Activated naive CD4-positive, alpha-beta T cell treated with anti-CD3 and anti-CD28 coated beads, Interleukin-2, amount 50 U/mL, for 16 hours (primary cell): ENCODE results near the gene PRMT9.

Source experiments
- DNase-seq: peaks from one replicate; pipeline ENCODE4 v3.0.0-alpha.2; 2020

PRMT9 gene

GRCh38 chr4:147683717-147684700 is at the start of gene PRMT9:
Gene PRMT9, minus strand, starts transcription at chr4:147684163. Its CDS starts 176 bp downstream, at chr4:147683987.
- peak; percentile 88 for DNase-seq

- DNase-seq = no peak
Measured at GRCh38 chr4:147732518-147733235, 48.7 kb upstream of the PRMT9 start.

DNA sequence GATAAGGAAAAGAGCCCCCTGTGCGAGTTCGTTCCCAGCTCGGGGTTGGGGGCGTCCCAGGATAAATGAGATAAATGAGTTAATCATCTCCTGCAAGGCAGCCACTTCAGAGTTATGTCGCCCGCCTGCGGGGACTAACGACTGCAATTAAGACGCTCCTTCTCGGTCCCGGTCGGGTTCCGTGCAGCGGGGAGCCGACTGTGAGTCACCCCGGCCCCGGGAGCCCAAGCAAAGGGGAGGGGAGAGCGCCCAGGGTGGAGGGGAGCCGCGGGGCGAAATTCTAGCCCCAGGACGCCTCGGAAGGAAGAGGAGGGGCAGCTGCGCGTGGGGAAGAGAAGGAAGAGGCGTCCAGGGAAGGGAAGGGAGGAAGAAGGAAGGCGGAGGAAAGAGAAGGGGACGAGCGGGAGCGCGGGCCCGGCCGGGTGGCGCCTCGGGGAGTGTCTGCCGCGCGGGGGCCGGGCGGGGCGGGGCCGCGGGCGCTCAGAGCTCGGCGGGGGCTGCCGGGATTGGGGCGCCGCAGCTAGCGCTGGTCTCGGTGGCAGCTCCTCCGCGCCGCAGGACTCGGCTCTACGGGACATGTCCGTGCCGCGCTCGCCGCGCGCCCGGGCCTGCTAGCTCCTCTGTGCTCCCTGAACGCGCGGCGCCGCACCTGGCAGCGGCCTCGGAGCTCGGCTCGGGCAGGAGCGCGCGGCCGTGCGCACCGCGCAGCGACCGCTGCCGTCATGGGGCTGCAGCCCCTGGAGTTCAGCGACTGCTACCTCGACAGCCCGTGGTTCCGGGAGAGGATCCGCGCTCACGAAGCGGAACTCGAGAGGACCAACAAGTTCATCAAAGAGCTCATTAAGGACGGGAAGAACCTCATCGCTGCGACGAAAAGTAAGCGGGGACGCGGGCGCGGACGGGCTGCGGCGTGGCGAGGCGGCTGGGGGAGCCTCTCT is 47.9 kb upstream of the PRMT9 start, which contains the start of gene ARHGAP10:
TSS of gene ARHGAP10 (plus strand) at position 509 of the 938 bp plus-strand sequence. CDS start at position 723, 214 bp downstream.
- peak; percentile 75 for DNase-seq

DNA sequence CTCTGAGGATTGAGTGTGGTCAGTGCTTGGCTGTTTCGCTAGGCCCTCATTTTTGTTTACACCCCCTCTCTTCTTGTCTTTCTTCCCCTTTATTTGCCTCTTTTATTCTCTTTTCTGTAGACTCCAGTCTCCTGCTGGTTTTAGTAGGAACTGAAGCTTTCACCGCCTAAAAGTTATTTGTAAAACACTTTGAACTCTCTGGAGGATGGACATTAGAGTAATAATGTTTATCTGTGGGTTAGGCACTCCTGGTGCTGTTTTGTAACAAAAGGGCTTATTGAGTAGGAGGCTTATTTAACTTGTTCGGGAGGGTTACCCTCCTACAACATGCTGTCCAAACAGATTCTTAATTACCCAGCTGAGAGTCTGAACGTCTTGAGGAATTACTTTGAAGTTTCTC is 46.4 kb upstream of the PRMT9 start:
- DNase-seq = no peak

DNA sequence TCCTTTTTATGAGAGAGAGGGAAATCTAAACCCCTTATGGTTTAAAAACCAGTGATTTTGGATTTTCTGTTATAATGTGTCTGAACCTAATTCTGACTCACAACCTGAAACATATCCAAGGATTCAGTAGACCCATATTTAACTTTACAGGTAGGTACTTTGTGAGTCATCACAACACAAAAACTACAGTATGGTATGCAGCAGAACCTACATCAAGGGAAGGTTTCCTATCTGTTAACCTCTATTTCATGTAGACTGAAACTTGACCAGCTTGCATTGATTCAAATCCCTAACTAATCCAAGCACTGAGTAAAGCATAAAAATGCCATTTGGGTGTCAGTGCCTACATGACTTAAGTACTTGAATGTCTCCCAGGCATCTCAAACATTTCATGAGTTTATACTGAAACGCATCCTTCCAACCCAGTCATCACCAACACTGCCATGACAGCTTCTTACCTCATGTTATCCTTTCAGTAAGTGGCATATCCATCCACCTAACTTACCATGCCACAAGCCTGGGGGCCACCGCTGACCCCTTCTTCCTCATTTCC is 43.6 kb upstream of the PRMT9 start:
- DNase-seq = no peak

GRCh38 chr4:147725673-147726072 is 41.7 kb upstream of the PRMT9 start:
- DNase-seq = no peak

DNA sequence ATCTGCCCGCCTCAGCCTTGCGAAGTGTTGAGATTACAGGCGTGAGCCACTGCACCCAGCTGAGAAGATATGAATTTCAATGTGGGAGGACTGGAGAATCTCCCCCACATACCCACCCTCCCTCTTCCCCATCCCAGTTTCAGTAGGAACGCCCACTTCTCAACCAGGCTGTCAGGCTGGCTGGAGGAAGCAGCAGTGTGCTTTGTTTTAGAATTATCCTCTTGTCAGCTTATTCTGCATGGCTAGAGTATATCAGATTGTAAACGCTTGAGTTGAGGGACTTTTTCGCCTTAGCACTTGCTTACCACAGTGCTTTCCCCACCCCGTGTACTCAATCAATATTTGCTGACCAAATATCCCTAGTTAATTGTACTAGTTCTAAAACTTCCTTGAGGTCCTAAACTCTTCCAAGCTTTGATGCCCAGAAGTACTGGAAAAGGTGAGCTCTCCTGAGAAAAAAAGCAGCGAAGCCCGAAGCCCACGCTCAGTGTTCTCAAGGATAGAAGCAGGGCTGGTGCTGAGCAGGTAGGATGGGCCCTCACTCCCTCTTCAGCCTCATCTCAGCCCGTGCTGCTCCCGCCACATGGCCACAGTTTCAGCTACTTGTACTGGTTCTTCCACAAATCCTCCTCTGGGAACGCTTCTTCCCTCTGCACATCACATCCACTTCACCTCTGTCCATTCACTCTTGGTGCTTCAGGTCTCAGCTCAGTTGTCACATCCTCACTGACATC is 40.7 kb upstream of the PRMT9 start:
- no peak for DNase-seq

- DNase-seq = no peak
Measured at GRCh38 chr4:147723326-147723725, 39.4 kb upstream of the PRMT9 start.

DNA sequence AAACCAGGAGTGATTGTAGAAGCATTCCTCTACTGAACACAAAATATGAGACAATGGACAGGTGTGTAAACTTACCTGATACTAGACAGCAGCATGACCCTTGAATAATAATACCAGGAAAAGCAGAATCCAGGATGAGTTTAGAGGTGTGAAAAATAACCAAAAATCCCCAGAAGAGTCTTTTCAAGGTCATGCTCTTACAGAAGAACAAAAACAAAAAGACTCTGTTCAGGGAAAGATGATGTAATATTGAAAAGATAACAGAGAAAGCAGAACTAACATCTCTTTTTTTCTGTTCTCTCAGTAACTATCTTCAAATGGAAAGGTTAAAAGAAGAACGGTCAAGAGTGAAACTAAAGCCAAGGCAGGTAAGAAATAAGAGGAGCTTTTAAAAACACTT is 33.9 kb upstream of the PRMT9 start:
- DNase-seq = no peak

DNA sequence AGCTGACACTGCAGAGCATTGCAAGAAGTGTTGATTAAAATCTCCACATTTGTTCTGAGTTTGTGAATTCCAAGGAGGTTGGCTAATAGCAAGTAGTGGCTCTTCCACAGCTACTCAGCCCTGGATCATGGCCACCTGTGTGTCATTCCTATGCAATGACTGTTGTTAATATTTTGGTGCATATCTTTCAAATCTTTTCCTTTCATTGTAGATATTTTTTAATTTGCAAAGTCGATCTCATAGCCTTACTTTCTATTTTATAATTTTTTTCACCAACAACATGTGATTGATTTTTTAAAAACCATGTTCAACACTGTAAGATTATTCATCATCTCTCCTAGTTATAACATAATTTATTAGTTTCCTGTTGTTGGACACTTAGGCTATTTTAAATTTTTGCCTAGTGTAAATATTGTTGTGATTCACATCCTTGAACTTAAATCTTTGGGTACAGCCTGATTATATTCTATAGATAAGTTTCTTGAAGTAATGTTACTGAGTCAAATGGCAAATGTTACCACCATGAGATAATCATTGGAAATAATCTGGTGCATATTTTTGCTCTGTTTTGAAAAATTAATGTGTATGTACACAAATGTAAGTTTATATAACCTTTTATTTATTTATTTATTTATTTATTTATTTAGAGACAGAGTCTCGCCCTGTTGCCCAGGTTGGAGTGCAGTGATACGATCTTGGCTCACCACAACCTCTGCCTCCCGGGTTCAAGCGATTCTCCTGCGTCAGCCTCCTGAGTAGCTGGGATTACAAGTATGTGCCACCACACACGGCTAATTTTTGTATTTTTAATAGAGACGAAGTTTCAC is 30.8 kb upstream of the PRMT9 start:
- no peak for DNase-seq

DNA sequence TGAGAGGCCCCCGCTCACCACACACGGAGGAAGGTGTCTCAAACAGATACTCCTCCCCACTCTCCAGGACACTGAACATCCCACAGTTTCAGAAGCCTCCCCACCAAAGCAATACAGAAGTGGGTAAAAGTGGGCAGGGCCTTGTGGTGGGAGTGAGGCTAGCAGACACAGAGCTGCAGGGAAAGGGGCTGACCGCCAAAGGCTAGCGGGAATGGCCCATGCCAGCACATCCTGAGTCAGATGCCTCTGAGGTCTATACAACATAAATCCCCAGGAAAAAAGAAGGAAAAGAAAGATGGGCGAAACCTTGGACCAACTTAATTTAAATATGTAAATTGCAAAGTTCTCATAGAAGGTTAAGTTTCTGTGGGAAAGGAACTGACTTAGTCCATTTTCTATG is 26.0 kb upstream of the PRMT9 start:
- DNase-seq = no peak

DNA sequence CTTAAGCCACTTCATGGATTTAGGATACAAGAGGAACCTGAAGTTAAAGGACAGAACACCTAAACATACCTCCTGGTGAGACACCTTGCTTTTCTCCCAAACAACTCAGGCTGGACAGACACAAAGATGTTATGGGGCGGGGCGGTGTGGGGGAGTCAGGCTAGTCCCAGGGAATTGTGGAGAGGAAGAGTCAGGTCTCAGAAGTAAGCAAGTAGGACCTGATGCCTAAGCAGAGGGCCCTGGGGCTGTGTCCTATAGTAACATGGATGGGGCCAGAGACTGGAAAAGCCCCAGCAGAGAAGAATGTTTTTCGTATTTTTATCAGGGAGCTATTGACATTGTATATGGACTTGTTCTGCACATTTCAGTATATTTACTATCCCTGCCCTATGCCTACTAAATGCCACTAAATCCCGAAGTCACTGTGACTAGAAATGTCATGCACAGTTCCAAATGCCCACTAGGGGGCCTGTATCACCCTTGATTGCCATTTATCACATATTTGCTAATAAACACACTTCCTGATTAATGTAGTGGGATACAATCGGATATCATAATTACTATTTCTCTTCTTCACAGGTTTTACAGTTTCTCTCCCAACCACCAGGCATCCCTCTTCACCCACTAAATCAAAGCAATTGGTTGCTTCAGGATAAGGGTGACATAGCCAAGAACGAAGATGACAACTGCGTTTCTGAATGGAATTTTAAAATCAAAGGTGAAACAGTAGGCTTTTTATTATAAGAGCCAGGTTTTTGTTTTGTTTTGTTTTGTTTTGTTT is 24.1 kb upstream of the PRMT9 start:
- peak; percentile 43 for DNase-seq

DNA sequence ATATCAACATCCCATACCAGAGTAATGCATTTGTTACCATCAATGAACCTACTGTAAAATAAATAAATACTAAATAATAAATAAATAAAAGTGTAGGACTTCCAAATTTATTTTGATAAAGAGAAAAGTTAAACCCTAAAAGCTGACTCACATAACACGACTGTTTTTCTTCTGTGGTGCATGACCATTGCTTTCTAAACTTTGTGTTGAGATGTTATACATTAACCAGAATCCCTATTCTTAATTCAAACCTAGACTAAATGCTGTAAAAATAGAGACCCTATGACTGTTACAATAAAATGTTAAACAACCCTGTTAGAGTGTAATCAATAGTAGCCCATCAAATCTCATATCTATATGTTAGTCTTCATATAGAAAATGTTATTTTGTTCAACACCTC is 20.9 kb upstream of the PRMT9 start:
- DNase-seq = no peak

DNA sequence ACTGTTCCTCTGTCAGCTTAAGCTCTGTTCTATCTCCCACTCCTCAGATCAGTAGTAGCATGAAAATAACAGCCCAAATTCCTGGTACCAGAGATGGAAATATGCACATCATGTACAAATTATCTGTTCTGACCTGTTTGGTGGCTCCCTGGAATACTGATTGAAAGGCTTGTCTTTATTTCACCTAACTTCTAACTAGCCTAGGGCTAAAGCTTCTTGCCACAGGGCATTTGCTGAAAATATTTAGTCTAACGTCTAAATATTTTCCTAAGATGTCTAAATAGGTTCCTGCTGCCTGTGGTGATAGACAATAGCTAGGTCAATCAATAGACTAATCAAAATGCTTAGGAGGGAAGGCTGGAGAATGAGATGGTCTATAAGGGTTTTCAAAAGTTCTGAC is 12.9 kb upstream of the PRMT9 start:
- DNase-seq = no peak

- DNase-seq = no peak
Measured at GRCh38 chr4:147693218-147693617, 9.3 kb upstream of the PRMT9 start.

GRCh38 chr4:147691820-147692219 is 7.9 kb upstream of the PRMT9 start:
- no peak for DNase-seq

DNA sequence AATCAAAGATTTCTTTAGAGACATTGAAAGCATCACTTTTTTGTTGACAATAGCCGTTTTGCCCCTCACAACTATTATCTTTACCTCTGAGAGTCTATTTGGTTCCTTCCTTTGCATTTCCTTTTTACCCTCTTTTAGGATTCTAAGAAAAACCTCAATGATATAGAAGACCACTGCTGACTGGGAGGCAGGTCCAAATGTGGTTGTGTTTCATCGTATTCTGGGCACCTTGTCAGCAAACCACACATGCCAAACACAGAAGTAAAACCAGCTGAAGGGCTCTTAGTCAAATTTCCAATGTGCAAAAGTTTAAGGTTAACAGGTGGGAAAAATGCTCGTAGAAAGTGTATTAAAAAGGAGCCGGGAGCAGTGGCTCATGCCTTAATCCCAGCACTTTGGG is 5.1 kb upstream of the PRMT9 start:
- DNase-seq = no peak

GRCh38 chr4:147683188-147683591 is 773 bp downstream of the PRMT9 start:
- no peak for DNase-seq

GRCh38 chr4:147682755-147683154 is 1.2 kb downstream of the PRMT9 start:
- no peak for DNase-seq
